ENCODE results near the gene D2HGDH.
"Not testable (repeated sequence)": the region's sequence is repeated elsewhere in the genome, so short reads cannot be mapped to it uniquely, and the experiment has no call there.

Gene D2HGDH

DNA sequence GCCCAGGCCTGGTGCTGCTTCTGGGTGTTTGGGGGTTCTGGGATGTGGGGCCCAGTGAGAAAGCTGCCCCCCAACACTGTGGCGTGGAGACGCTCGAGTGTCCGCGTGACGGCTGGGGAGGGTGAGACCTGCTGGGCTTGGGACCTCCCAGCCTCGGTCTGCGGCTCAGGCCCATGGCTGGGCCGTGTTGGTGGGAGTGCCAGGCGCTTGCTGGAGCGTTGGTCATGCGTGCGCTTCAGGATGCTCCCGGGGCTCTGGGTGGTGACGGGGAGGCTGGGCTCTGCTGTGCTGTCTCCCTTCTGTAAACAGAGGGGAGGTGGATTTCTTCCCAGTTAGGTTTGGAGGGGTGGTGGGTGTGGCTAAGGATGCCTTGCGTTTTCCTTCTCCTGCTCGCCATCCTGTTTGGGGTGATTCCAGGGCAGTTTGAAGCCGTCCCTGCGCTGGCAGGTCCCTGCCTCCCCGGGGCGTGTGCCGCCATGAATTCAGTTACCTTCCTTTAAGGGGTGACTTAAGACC, 42.8 kb downstream of the D2HGDH start:
- WGBS (ENCODE audit: extremely low coverage, insufficient coverage, low lambda C conversion rate): no CpG with 5 or more reads among the region's 22 CpGs
- H3K18ac ChIP-seq (ENCODE audit: low read length): no peak overlapping the region
- H2BK120ac ChIP-seq (ENCODE audit: low read depth, low read length): no peak overlapping the region

DNA sequence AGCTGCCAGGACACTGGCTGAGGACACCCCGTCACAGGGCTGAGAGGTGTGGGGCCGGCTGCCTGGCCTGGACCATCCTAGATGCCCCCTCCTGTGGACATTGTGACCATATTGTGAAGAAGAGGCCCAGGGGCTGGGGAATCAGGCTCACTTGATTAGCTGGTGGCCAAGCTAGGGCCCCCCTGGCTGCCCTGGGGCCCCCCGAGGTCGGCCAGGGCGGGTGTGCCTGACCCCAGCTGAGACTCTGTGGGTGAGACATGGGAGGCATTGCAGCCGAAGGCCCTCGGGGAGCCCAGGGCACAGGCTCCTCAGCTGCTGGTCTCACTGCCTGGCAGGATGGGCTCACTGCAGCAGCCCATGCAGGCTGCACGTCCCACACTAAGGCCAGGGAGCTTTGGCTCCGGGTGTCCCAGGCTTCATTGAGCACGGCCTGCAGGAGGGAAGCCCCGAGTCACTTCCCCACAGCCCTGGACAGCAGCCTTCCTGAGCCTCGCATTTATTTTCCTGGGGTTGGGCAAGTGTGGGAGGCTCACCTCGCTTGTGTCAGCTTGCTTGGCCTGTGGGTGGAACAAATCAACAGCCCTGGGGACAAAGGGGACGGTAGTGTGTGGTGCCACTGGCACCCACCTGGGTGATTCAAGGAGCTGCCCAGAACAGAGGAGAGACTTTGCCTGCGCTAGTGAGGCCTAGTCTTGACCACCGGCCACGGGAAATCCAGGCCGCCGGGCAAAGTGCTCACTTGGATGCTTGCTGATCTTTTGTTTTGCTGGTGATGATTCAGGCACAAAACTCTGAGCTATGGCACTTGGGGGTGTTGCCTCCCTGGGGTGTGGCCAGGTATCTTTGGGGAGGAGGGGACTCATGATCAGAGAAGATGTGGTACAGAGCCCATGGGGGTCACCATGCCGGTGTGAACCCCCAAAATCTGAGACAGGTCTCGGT, 43.5 kb downstream of the D2HGDH start:
- Histone ChIP-seq H3K56ac (ENCODE audit: low read length) (peak overlapping the region; percentile 56), H2AK5ac (ENCODE audit: low read length) (peak overlapping the region; percentile 4), H3K9ac (ENCODE audit: low read length) (no peak overlapping the region), H3K36me3 (ENCODE audit: control insufficient read depth, insufficient read depth, low read length) (no peaks in the 10 kb centered on the region), H3K23ac (ENCODE audit: low read length) (peak overlapping the region; percentile 81), H2BK120ac (ENCODE audit: low read depth, low read length) (no peak overlapping the region), H3K4me3 (ENCODE audit: low read length) (no peak overlapping the region), H3K18ac (ENCODE audit: low read length) (peak overlapping the region; percentile 5), H3K27ac (ENCODE audit: low read depth, low read length) (no peak overlapping the region), H3K79me2 (ENCODE audit: control insufficient read depth, insufficient read depth, low read length) (no peaks in the 10 kb centered on the region), H4K8ac (ENCODE audit: low read depth, low read length) (no peak overlapping the region), H3K27me3 (ENCODE audit: insufficient read depth, low read length, poor library complexity) (no peaks in the 10 kb centered on the region), H4K5ac (ENCODE audit: low read length) (no peak overlapping the region), H2BK15ac (replicated peaks; ENCODE audit: low read depth) (no peak overlapping the region), H3K4ac (ENCODE audit: low read depth, low read length) (peak overlapping the region; percentile 24), H3K79me1 (ENCODE audit: low read length) (no peaks in the 10 kb centered on the region), H3K4me2 (ENCODE audit: low read length) (no peak overlapping the region), H3K4me1 (ENCODE audit: control insufficient read depth, low read depth, low read length) (peaks cover 2% of the 10 kb centered on the region), H2BK5ac (ENCODE audit: low read length) (peak overlapping the region; percentile 11)
- no peak for DNase-seq
- no CpG with 5 or more reads among the region's 21 CpGs for WGBS (ENCODE audit: extremely low coverage, insufficient coverage, low lambda C conversion rate)

More for the DNA sequence above, 42.8 kb downstream of the D2HGDH start:
- Histone ChIP-seq H2AK5ac (ENCODE audit: low read length) (no peak overlapping the region), H4K5ac (ENCODE audit: low read length) (no peak overlapping the region), H3K9ac (ENCODE audit: low read length) (no peak overlapping the region), H2BK15ac (replicated peaks; ENCODE audit: low read depth) (no peak overlapping the region), H3K36me3 (ENCODE audit: control insufficient read depth, insufficient read depth, low read length) (no peaks in the 10 kb centered on the region), H3K4me2 (ENCODE audit: low read length) (no peak overlapping the region), H3K56ac (ENCODE audit: low read length) (peak overlapping the region; percentile 56), H3K4ac (ENCODE audit: low read depth, low read length) (no peak overlapping the region), H3K79me1 (ENCODE audit: low read length) (no peaks in the 10 kb centered on the region), H3K4me3 (ENCODE audit: low read length) (no peak overlapping the region), H3K27me3 (ENCODE audit: insufficient read depth, low read length, poor library complexity) (no peaks in the 10 kb centered on the region), H3K4me1 (ENCODE audit: control insufficient read depth, low read depth, low read length) (peaks cover 2% of the 10 kb centered on the region), H2BK5ac (ENCODE audit: low read length) (no peak overlapping the region), H3K27ac (ENCODE audit: low read depth, low read length) (no peak overlapping the region), H3K23ac (ENCODE audit: low read length) (peak overlapping the region; percentile 66), H3K79me2 (ENCODE audit: control insufficient read depth, insufficient read depth, low read length) (no peaks in the 10 kb centered on the region), H4K8ac (ENCODE audit: low read depth, low read length) (no peak overlapping the region)
- DNase-seq: no peak

DNA sequence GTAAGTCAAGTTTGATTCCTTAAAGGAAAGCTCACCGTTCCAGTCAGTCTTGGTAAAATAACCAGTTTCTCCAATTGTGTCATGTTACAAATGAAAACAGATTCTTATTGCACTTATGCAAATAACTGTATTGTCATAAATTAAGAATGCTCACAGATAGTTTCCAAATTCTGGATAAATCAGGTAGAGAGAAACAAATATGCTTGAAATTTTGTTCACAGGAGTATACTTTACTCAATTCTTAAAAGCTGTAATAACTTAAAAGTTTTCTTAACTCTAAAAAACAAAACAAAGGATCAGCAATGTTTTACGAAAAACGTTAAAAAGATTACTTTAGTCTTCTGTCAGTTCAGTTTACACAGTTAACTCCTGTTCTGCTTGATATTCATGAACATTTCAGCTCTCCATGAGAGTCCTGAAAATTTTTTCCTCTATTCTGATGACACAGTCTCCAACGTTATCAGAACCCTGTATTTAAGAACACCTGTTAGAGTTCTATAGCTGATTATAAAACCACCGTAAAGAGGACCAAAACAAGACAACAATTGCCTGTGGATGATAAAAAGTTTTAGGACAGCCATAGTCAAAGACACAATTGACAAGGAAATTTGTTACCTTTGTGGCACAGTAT, 46.6 kb downstream of the D2HGDH start:
- peak; percentile 42 for DNase-seq
- no CpG with 5 or more reads among the region's 5 CpGs for WGBS (ENCODE audit: extremely low coverage, insufficient coverage, low lambda C conversion rate)
- H3K4me3 ChIP-seq (ENCODE audit: low read length): no peak overlapping the region
- no peaks in the 10 kb centered on the region for H3K27me3 ChIP-seq (ENCODE audit: insufficient read depth, low read length, poor library complexity)
- H4K8ac ChIP-seq (ENCODE audit: low read depth, low read length): no peak overlapping the region
- no peak overlapping the region for H2AK5ac ChIP-seq (ENCODE audit: low read length)
- H3K18ac ChIP-seq (ENCODE audit: low read length): no peak overlapping the region
- no peak overlapping the region for H3K4ac ChIP-seq (ENCODE audit: low read depth, low read length)
- H2BK15ac ChIP-seq (replicated peaks; ENCODE audit: low read depth): no peak overlapping the region
- H3K79me1 ChIP-seq (ENCODE audit: low read length): no peaks in the 10 kb centered on the region
- H2BK5ac ChIP-seq (ENCODE audit: low read length): no peak overlapping the region
- no peak overlapping the region for H3K9ac ChIP-seq (ENCODE audit: low read length)
- H3K4me2 ChIP-seq (ENCODE audit: low read length): no peak overlapping the region
- H3K56ac ChIP-seq (ENCODE audit: low read length): no peak overlapping the region
- no peak overlapping the region for H2BK120ac ChIP-seq (ENCODE audit: low read depth, low read length)
- H3K27ac ChIP-seq (ENCODE audit: low read depth, low read length): no peak overlapping the region
- no peak overlapping the region for H4K5ac ChIP-seq (ENCODE audit: low read length)
- H3K36me3 ChIP-seq (ENCODE audit: control insufficient read depth, insufficient read depth, low read length): no peaks in the 10 kb centered on the region
- H3K23ac ChIP-seq (ENCODE audit: low read length): no peak overlapping the region
- H3K4me1 ChIP-seq (ENCODE audit: control insufficient read depth, low read depth, low read length): peaks cover 2% of the 10 kb centered on the region
- H3K79me2 ChIP-seq (ENCODE audit: control insufficient read depth, insufficient read depth, low read length): no peaks in the 10 kb centered on the region

DNA sequence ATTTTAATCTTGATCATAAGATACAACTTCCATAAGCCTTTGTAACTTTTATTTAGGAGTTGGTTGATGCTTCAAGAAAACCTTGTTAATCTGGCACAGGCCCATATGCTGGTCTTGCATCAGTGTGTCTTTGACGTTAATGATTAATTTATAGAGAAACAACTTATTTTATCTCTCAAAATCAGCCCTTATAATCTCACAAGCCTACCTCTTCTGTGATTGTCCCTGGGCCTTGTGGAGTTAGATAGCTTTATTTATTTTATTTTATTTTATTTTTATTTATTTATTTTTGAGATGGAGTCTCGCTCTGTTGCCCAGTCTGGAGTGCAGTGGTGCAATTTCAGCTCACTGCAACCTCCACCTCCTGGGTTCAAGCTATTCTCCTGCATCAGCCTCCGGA, 47.6 kb downstream of the D2HGDH start:
- H2BK5ac ChIP-seq (ENCODE audit: low read length); H3K18ac ChIP-seq (ENCODE audit: low read length); H3K27me3 ChIP-seq (ENCODE audit: insufficient read depth, low read length, poor library complexity); H3K79me1 ChIP-seq (ENCODE audit: low read length); H2BK120ac ChIP-seq (ENCODE audit: low read depth, low read length); H2BK15ac ChIP-seq (replicated peaks; ENCODE audit: low read depth); H3K36me3 ChIP-seq (ENCODE audit: control insufficient read depth, insufficient read depth, low read length); H3K27ac ChIP-seq (ENCODE audit: low read depth, low read length); H3K9ac ChIP-seq (ENCODE audit: low read length); H2AK5ac ChIP-seq (ENCODE audit: low read length); H4K8ac ChIP-seq (ENCODE audit: low read depth, low read length); H4K5ac ChIP-seq (ENCODE audit: low read length); DNase-seq; H3K4me3 ChIP-seq (ENCODE audit: low read length); H3K23ac ChIP-seq (ENCODE audit: low read length); H3K4me1 ChIP-seq (ENCODE audit: control insufficient read depth, low read depth, low read length); H3K4me2 ChIP-seq (ENCODE audit: low read length); H3K4ac ChIP-seq (ENCODE audit: low read depth, low read length); H3K79me2 ChIP-seq (ENCODE audit: control insufficient read depth, insufficient read depth, low read length); H3K56ac ChIP-seq (ENCODE audit: low read length): not testable (repeated sequence)
- WGBS (ENCODE audit: extremely low coverage, insufficient coverage, low lambda C conversion rate): no CpG with 5 or more reads among the region's 3 CpGs

DNA sequence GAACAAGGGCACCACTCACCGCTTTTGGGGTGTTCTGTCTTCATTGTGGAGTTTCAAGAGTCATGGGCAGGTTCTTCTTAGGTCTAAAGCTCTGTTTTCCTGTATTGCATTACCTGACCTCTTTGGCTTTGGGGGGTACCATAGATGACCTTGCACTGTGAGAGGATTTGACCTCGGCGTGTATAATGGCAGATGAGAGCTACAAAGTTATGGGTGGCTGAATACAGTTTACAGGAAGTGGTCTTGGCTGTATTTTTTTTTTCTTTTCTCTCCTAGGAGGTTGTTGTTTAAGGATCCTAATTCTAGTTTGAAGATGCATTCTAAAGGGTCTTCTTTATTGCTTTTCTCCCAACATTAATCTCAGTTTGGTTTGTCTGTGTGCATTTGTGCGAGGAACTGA, 53.7 kb downstream of the D2HGDH start:
- Histone ChIP-seq H4K8ac (ENCODE audit: low read depth, low read length) (no peak overlapping the region), H2BK5ac (ENCODE audit: low read length) (no peak overlapping the region), H2BK15ac (replicated peaks; ENCODE audit: low read depth) (no peak overlapping the region), H3K27ac (ENCODE audit: low read depth, low read length) (no peak overlapping the region), H3K36me3 (ENCODE audit: control insufficient read depth, insufficient read depth, low read length) (no peaks in the 10 kb centered on the region), H3K23ac (ENCODE audit: low read length) (no peak overlapping the region), H3K79me1 (ENCODE audit: low read length) (no peaks in the 10 kb centered on the region), H2AK5ac (ENCODE audit: low read length) (no peak overlapping the region), H3K4me2 (ENCODE audit: low read length) (no peak overlapping the region), H3K9ac (ENCODE audit: low read length) (no peak overlapping the region), H3K56ac (ENCODE audit: low read length) (no peak overlapping the region), H3K18ac (ENCODE audit: low read length) (no peak overlapping the region), H4K5ac (ENCODE audit: low read length) (no peak overlapping the region), H3K27me3 (ENCODE audit: insufficient read depth, low read length, poor library complexity) (no peaks in the 10 kb centered on the region), H3K79me2 (ENCODE audit: control insufficient read depth, insufficient read depth, low read length) (no peaks in the 10 kb centered on the region), H3K4me3 (ENCODE audit: low read length) (no peak overlapping the region), H2BK120ac (ENCODE audit: low read depth, low read length) (no peak overlapping the region), H3K4ac (ENCODE audit: low read depth, low read length) (no peak overlapping the region), H3K4me1 (ENCODE audit: control insufficient read depth, low read depth, low read length) (no peaks in the 10 kb centered on the region)
- WGBS (ENCODE audit: extremely low coverage, insufficient coverage, low lambda C conversion rate): no CpG with 5 or more reads among the region's 4 CpGs
- DNase-seq: no peak
